H1 (cell line): ENCODE data around the gene DYNLT1. TPM values are rescaled to one million over a fixed set of nuclear protein-coding genes. Genes with fewer than 3 reads are reported as not detected.

ENCODE experiments used
- CTBP2 ChIP-seq: IDR thresholded peaks from 2 replicates; pipeline ENCODE4 v1.7.0; 2011; ENCODE audit warnings: borderline replicate concordance, mild to moderate bottlenecking, moderate library complexity, mixed read lengths, low read length; ENCODE audit not compliant: insufficient read depth, insufficient read length
- CTCF ChIP-seq, 3 experiments: IDR thresholded peaks; 1 replicate in 2 of 3; 2 replicates in 1 of 3; pipeline versions ENCODE4 v1.5.1 to v1.6.1; 2011; ENCODE audit warnings: low read length in 3 of 3, mild to moderate bottlenecking in 3 of 3, inconsistent platforms in 2 of 3, low read depth in 1 of 3, moderate library complexity in 1 of 3; ENCODE audit not compliant: insufficient read depth in 1 of 3; ENCODE audit errors: control extremely low read depth in 1 of 3
- SP1 ChIP-seq: IDR thresholded peaks from 2 replicates; pipeline ENCODE4 v1.6.1; 2011; ENCODE audit warnings: low read depth, low read length
- polyA plus RNA-seq, 7 experiments: library from polyadenylated mRNA; depleted of rRNA in 3 of 7; stranded (reverse) in 5 of 7; unstranded in 2 of 7; fragments of >200 nt in 5 of 7; fragments of 200-250 nt in 2 of 7; gene quantifications; 1 replicate in 5 of 7; 2 replicates in 1 of 7; 4 replicates in 1 of 7; pipeline versions ENCODE4 v1.2.1 to v1.2.3, GENCODE V29; 2011 to 2013; ENCODE audit warnings: missing spikeins in 2 of 7, mixed read lengths in 2 of 7
- total RNA-seq: library from RNA; stranded (reverse); fragmentation: NEBNext Ultra II Directional; extraction: Animal tissue kit (Norgen Biotek cat#: 25700); gene quantifications from 2 replicates; pipeline ENCODE4 v1.2.1, GENCODE V29; 2021

The DYNLT1 gene
- total and polyA plus RNA-seq, 2 of the 8 experiments (the other 6 are each of a cell fraction or from before 2014, with no cell fraction given), result 119 to 245 TPM

- TF ChIP-seq CTCF (IDR thresholded peaks at IDR 0.05; ENCODE audit: control extremely low read depth in 1 of 3, insufficient read depth in 1 of 3, low read depth in 1 of 3, low read length in 3 of 3) (no peak), CTBP2 (no peak), SP1 (no peak)
These were observed 44.3 kb upstream of the DYNLT1 start (continued) for GRCh38 chr6:158688860-158689259.
